Fibroblast of pulmonary artery (primary cell): ENCODE data around the gene GRB10.

Experiments
- DNase-seq: peaks from one replicate; pipeline ENCODE4 v3.0.0-alpha.2; 2010; ENCODE audit warnings: low read depth
- H3K4me3 ChIP-seq: replicated peaks from 2 replicates; pipeline ENCODE4 v1.5.1; 2011; ENCODE audit warnings: low read depth, mild to moderate bottlenecking, control low read depth, low read length, moderate library complexity
- TF ChIP-seq, protein P1 (sequence below): IDR thresholded peaks from 2 replicates; pipeline ENCODE4 v1.5.1; 2011; ENCODE audit warnings: mild to moderate bottlenecking, control low read depth, low read length, inconsistent platforms; ENCODE audit errors: missing control alignments

GRB10 gene

DNA sequence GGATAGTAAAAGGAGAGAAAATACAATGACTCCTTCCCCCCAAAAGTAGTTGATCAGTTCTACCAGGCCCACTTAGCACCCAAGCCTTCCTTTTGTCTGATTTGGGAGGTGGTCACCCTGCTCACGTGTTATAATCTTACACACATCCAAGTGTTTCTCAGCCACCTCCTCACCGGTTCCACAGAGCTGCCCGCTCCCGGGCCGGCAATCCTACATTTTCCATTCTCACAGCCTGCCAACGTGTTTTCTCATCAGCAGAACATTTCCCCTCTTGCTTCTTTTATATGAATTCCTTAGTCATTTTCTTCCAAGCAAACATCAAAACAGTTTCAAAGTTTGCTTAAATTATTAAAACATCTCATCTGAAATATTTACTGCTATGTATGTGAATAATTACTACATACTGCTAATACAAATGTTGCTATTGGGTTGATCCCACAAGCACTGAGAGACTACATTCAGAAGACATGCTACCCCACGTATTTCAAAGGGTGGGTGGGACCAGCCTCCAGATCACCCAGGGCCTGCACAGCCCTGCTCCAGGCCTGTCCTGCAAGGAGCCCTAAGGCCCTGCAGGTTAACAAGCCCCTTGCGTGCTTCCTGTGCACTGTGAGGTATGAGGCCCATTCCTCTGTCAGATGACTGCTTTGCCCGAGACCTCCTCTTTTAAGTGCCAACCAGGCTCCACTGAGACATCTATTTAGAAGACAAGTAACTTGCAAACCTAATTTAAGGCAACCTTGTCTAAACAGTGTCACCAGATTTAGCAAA is 75.3 kb downstream of the GRB10 start:
- TF ChIP-seq, protein P1, sequence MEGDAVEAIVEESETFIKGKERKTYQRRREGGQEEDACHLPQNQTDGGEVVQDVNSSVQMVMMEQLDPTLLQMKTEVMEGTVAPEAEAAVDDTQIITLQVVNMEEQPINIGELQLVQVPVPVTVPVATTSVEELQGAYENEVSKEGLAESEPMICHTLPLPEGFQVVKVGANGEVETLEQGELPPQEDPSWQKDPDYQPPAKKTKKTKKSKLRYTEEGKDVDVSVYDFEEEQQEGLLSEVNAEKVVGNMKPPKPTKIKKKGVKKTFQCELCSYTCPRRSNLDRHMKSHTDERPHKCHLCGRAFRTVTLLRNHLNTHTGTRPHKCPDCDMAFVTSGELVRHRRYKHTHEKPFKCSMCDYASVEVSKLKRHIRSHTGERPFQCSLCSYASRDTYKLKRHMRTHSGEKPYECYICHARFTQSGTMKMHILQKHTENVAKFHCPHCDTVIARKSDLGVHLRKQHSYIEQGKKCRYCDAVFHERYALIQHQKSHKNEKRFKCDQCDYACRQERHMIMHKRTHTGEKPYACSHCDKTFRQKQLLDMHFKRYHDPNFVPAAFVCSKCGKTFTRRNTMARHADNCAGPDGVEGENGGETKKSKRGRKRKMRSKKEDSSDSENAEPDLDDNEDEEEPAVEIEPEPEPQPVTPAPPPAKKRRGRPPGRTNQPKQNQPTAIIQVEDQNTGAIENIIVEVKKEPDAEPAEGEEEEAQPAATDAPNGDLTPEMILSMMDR: no peak
- DNase-seq: no peak
- H3K4me3 ChIP-seq: no peak overlapping the region

DNA sequence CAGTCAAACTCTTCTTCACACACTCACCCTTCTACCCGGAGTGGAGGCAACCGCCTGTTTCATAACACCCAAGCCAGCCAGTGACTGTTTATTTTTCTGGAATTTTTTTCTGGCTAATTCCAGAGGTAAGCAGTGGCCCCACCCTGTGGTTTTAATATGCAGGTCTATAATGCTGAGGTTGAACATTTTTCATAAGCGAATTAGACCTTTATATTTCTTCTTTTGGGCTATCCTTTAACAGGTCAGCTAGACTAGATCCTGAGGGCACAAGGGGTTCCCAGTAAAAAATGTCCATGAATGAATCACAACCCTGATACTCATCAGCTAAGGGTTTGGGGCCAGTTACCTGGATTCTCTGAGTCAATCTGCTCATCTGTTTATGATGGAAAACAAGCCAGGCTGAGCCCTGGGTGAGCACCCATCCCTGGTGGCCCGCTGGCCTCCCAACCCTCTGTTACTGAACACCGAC is 76.2 kb downstream of the GRB10 start:
- TF ChIP-seq, protein P1: no peak
- H3K4me3 ChIP-seq: no peak overlapping the region
- no peak for DNase-seq

DNA sequence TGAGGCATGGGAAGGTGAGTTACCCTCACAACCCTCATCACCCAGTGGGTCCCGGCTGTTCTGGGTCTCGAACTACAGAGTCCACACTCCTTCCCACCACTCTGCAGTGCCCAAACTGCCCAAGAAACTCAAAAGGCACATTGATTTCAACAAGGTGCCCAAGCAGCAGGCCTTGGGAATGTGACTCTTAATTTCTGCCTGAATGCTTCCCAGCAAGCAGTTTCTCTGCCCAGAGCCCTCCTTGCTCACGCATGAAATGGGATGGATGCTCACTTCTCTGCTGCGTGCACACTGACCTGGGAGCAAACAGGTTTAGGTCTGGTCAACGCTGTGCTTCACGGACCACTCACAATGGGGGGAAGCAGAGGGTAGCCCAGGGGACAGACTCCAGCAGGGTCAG is 77.9 kb downstream of the GRB10 start:
- TF ChIP-seq, protein P1: no peak
- no peak for DNase-seq
- no peak overlapping the region for H3K4me3 ChIP-seq

DNA sequence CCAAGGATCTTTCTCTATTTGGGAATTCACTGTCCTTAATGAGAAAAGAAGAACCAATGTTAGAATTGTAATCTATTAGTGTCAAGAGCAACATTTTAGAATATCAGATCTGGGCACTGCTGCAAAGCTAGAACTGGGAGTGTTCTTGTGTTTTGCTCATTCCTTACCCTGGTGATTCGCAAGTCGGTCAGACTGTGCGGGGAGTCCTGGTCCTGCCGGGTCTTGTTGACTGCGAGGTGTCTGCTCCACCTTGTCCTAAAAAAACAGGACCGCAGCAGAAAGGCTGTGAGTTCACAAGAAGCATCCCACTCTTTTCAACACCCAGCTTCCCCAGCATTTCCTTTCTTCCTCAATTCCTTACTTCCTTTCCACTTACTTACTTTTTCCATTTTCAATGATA is 79.0 kb downstream of the GRB10 start:
- TF ChIP-seq, protein P1: no peak
- no peak for DNase-seq
- H3K4me3 ChIP-seq: no peak overlapping the region

DNA sequence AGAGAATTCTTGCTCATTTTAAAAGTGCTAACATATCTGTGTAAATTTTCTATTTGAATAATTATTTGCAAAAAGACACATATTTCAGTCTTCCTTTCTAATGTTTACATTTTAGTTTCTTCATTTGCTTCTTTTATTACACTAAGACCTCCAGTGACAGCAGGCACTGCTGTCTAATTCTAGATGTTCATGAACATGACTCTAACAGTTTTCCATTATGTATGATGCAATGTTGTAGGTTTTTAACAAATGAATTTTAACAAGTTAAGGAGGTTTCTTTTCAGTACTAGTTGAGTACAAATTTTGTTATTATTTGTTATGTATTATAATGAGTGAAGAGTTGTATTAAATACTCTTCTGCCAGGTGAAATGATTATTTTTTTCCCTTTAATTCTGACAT is 83.6 kb downstream of the GRB10 start:
- TF ChIP-seq, protein P1: no peak
- DNase-seq: no peak
- H3K4me3 ChIP-seq: no peak overlapping the region

DNA sequence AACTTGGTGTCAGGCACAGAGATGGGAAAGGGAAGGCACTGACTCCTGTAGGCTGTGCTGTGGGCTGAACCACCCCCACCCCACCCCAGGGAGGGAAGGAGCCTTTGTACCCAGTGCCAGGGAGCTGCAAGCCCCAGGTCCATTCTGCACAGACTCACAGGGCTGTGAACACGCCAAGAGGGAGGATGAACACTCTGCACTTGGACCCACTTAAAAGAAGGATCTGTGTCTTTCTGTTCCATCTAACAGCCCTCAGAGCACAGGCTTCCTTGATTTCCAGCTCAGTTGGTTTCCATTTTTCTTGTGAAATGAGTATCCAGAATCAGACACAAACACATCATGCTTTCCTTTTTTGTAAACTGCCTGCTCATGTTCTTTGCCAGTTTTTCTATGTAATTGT is 84.9 kb downstream of the GRB10 start:
- TF ChIP-seq, protein P1: no peak
- no peak overlapping the region for H3K4me3 ChIP-seq
- DNase-seq: no peak
